B cell (primary cell): ENCODE measurements around the gene HOXB3.

Source experiments
- EZH2 ChIP-seq: IDR thresholded peaks from 2 replicates; pipeline ENCODE4 v1.6.1; 2012; ENCODE audit warnings: borderline replicate concordance, low read depth, mild to moderate bottlenecking, moderate library complexity, low read length; ENCODE audit not compliant: insufficient read depth, poor library complexity, severe bottlenecking
- TF ChIP-seq, protein P1 (sequence below): fragments of 200-600 bp; IDR thresholded peaks from one replicate; pipeline ENCODE4 v1.8.0; 2022; ENCODE audit warnings: antibody characterized with exemption, mild to moderate bottlenecking

DNA sequence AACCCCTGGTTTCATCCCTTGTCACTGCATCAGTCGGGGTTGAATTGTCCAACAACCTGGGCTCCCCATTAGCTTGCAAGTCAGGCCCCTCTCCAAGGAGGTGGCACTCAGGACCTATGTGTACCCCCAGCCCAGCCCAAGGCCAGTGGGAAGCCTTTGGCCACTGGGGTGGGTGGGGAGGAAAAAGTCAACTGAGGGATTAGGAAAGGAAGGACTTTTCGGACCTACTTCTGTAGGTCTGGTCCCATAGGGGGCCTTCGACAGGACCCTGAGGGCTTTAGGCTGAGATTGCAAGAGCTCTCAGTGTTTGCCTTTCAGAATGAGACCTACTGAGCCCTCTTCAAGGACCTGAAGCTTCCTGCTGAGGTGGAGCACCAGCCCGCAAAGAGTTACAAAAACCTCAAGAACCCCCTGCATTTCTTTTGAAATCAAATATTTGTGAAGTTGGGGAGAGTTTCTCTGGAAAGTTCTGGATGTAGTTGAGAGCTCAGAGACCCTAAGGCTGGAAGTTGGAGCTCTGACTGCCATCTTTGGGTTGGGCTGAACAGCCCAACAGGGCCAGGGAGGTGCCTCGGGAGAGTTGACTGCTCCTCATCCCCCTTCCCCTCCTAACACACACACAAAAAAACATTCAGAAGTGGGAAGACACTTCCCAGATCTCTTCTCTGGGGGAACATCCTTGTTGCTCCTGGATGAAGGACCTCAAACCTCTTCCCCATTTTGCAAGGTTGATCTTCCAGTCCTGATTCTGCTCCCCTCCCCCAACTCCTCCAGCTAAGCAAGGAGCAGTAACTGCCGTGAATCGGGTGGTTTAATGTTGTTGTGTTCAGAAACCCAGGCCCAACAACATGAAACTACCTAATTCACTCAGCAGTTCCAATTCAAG lies 41.9 kb upstream of the HOXB3 start:
- TF ChIP-seq, protein P1, sequence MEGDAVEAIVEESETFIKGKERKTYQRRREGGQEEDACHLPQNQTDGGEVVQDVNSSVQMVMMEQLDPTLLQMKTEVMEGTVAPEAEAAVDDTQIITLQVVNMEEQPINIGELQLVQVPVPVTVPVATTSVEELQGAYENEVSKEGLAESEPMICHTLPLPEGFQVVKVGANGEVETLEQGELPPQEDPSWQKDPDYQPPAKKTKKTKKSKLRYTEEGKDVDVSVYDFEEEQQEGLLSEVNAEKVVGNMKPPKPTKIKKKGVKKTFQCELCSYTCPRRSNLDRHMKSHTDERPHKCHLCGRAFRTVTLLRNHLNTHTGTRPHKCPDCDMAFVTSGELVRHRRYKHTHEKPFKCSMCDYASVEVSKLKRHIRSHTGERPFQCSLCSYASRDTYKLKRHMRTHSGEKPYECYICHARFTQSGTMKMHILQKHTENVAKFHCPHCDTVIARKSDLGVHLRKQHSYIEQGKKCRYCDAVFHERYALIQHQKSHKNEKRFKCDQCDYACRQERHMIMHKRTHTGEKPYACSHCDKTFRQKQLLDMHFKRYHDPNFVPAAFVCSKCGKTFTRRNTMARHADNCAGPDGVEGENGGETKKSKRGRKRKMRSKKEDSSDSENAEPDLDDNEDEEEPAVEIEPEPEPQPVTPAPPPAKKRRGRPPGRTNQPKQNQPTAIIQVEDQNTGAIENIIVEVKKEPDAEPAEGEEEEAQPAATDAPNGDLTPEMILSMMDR: no peak
- TF ChIP-seq EZH2: no peak
